ENCODE data around the gene MED26. TPM values are rescaled to one million over a fixed set of nuclear protein-coding genes. Genes with fewer than 3 reads are reported as not detected.

Gene MED26
- total RNA-seq, 3 donors from 2014 or later: 10.8 to 12.0 (median 11.2) TPM

- Histone ChIP-seq H3K36me3 (ENCODE audit: low read depth) (no peaks in the 10 kb centered on the region), H3K4me1 (ENCODE audit: low read depth) (peaks cover 22% of the 10 kb centered on the region), H3K4me3 (no peak overlapping the region), H3K9me3 (no peaks in the 10 kb centered on the region)
- ATAC-seq: no peak
- intact Hi-C loops (cut with DNase I, micrococcal nuclease): no loop called here
- DNase-seq: no peak
- TF ChIP-seq CTCF (IDR thresholded peaks at IDR 0.05): no peak
These were observed 15.4 kb downstream of the MED26 start for GRCh38 chr19:16612636-16613035.

- Histone ChIP-seq H3K4me3 (no peak overlapping the region), H3K36me3 (ENCODE audit: low read depth) (no peaks in the 10 kb centered on the region), H3K9me3 (no peaks in the 10 kb centered on the region), H3K4me1 (ENCODE audit: low read depth) (peaks cover 25% of the 10 kb centered on the region)
- TF ChIP-seq CTCF (IDR thresholded peaks at IDR 0.05): no peak
- peak in 1 of 3 donors; percentile 8 for DNase-seq
- ATAC-seq: no peak
- intact Hi-C loops (cut with DNase I, micrococcal nuclease): no loop called here
These were observed 16.9 kb downstream of the MED26 start for GRCh38 chr19:16611121-16611520.

GRCh38 chr19:16609511-16610200 is 18.3 kb downstream of the MED26 start:
- ATAC-seq (no peak), DNase-seq (peak in 1 of 3 donors; percentile 19)
- Histone ChIP-seq H3K36me3 (ENCODE audit: low read depth) (no peaks in the 10 kb centered on the region), H3K4me1 (ENCODE audit: low read depth) (peaks cover 33% of the 10 kb centered on the region), H3K4me3 (no peak overlapping the region), H3K9me3 (no peaks in the 10 kb centered on the region)
- TF ChIP-seq CTCF (IDR thresholded peaks at IDR 0.05): no peak
- intact Hi-C loops (cut with DNase I, micrococcal nuclease): no loop called here

GRCh38 chr19:16608290-16608739 is 19.7 kb downstream of the MED26 start:
- Histone ChIP-seq H3K4me1 (ENCODE audit: low read depth) (peaks cover 33% of the 10 kb centered on the region), H3K9me3 (no peaks in the 10 kb centered on the region), H3K36me3 (ENCODE audit: low read depth) (no peaks in the 10 kb centered on the region), H3K4me3 (no peak overlapping the region)
- DNase-seq (peak in 1 of 3 donors; percentile 47), ATAC-seq (peak; percentile 77)
- no peak for TF ChIP-seq CTCF (IDR thresholded peaks at IDR 0.05)
- intact Hi-C loops (cut with DNase I, micrococcal nuclease): no loop called here

- DNase-seq (no peak), ATAC-seq (no peak)
- intact Hi-C loops (cut with DNase I, micrococcal nuclease): no loop called here
- H3K9me3 ChIP-seq: no peaks in the 10 kb centered on the region
- peaks cover 33% of the 10 kb centered on the region for H3K4me1 ChIP-seq (ENCODE audit: low read depth)
- H3K36me3 ChIP-seq (ENCODE audit: low read depth): no peaks in the 10 kb centered on the region
- H3K4me3 ChIP-seq: no peak overlapping the region
- TF ChIP-seq CTCF (IDR thresholded peaks at IDR 0.05): no peak
These were observed 20.2 kb downstream of the MED26 start for GRCh38 chr19:16607819-16608218.
